ENCODE results near the gene NDUFB10. TPM values are rescaled to one million over a fixed set of nuclear protein-coding genes. Genes with fewer than 3 reads are reported as not detected.

The NDUFB10 gene
- total and polyA plus RNA-seq, 4 donors, result 93.9 to 195 (median 133) TPM

- no peak for DNase-seq (ENCODE audit: low spot score)
- H3K4me1 ChIP-seq (ENCODE audit: control insufficient read depth in 4 of 4, insufficient read depth in 4 of 4, low read length in 3 of 4), result peaks cover 0 to 2% (median under 1%) of the 10 kb centered on the region in 4 donors
- H3K36me3 ChIP-seq (ENCODE audit: control insufficient read depth in 4 of 4, insufficient read depth in 3 of 4, low read depth in 1 of 4, low read length in 3 of 4), result no peaks in the 10 kb centered on the region
- no peak overlapping the region for H3K4me3 ChIP-seq (ENCODE audit: low read depth in 1 of 3, low read length in 3 of 3)
- H3K27me3 ChIP-seq (ENCODE audit: control insufficient read depth in 4 of 4, insufficient read depth in 4 of 4, low read length in 3 of 4), result peaks cover 7 to 20% (median 9%) of the 10 kb centered on the region in 4 donors
- no peak overlapping the region for H3K27ac ChIP-seq (ENCODE audit: low read depth in 1 of 2, low read length in 2 of 2)
- no peak overlapping the region for H3K9ac ChIP-seq (ENCODE audit: low read depth in 1 of 2, low read length in 2 of 2)
- TF ChIP-seq ATF3 (IDR thresholded peaks at IDR 0.05), result no peak
- TF ChIP-seq YY1 (IDR thresholded peaks at IDR 0.05), result no peak
- TF ChIP-seq SP1 (IDR thresholded peaks at IDR 0.05), result no peak
- TF ChIP-seq FOXA1 (IDR thresholded peaks at IDR 0.05), result no peak
- no peak for TF ChIP-seq HNF4G (IDR thresholded peaks at IDR 0.05)
- TF ChIP-seq REST (IDR thresholded peaks at IDR 0.05), result no peak
- no peak for TF ChIP-seq RAD21 (IDR thresholded peaks at IDR 0.05)
- no peak for TF ChIP-seq NR2F2 (IDR thresholded peaks at IDR 0.05)
- no peak for TF ChIP-seq ZBTB33 (IDR thresholded peaks at IDR 0.05)
- WGBS, result 83% methylated on average over 5 of the region's 5 CpGs
- H3K9me3 ChIP-seq (ENCODE audit: control insufficient read depth in 4 of 4, low read length in 3 of 4), result no peaks in the 10 kb centered on the region
These were observed 35.2 kb upstream of the NDUFB10 start for GRCh38 chr16:1924095-1924494.

- Histone ChIP-seq H3K9me3 (ENCODE audit: control insufficient read depth in 4 of 4, low read length in 3 of 4) (no peaks in the 10 kb centered on the region), H3K4me1 (ENCODE audit: control insufficient read depth in 4 of 4, insufficient read depth in 4 of 4, low read length in 3 of 4) (peaks cover 0 to 8% (median 3%) of the 10 kb centered on the region in 4 donors), H3K4me3 (ENCODE audit: low read depth in 1 of 3, low read length in 3 of 3) (no peak overlapping the region), H3K36me3 (ENCODE audit: control insufficient read depth in 4 of 4, insufficient read depth in 3 of 4, low read depth in 1 of 4, low read length in 3 of 4) (no peaks in the 10 kb centered on the region), H3K27me3 (ENCODE audit: control insufficient read depth in 4 of 4, insufficient read depth in 4 of 4, low read length in 3 of 4) (peaks cover 0 to 8% (median 4%) of the 10 kb centered on the region in 4 donors), H3K27ac (ENCODE audit: low read depth in 1 of 2, low read length in 2 of 2) (no peak overlapping the region), H3K9ac (ENCODE audit: low read depth in 1 of 2, low read length in 2 of 2) (no peak overlapping the region)
- TF ChIP-seq ATF3 (IDR thresholded peaks at IDR 0.05), result no peak
- TF ChIP-seq FOXA2 (IDR thresholded peaks at IDR 0.05), result no peak
- TF ChIP-seq EGR1 (IDR thresholded peaks at IDR 0.05; ENCODE audit: low read depth in 2 of 2), result no peak
- no peak for TF ChIP-seq MAX (IDR thresholded peaks at IDR 0.05)
- no peak for TF ChIP-seq JUND (IDR thresholded peaks at IDR 0.05)
- TF ChIP-seq TAF1 (conservative IDR thresholded peaks at IDR 0.05), result no peak
- no peak for TF ChIP-seq HNF4A (conservative IDR thresholded peaks at IDR 0.05)
- no peak for TF ChIP-seq NR2F2 (IDR thresholded peaks at IDR 0.05)
- no peak for TF ChIP-seq REST (IDR thresholded peaks at IDR 0.05)
- TF ChIP-seq RXRA (IDR thresholded peaks at IDR 0.05), result no peak
- no peak for TF ChIP-seq GABPA (IDR thresholded peaks at IDR 0.05 in 1 of 2, conservative IDR thresholded peaks at IDR 0.05 in 1 of 2)
- DNase-seq (ENCODE audit: low spot score), result no peak
- 81% methylated on average over 11 of the region's 11 CpGs for WGBS
These were observed 33.1 kb upstream of the NDUFB10 start for GRCh38 chr16:1926271-1926670.
